Ishikawa (cell line): ENCODE results near the gene TRPM5.

Experiments used
- CEBPB ChIP-seq: IDR thresholded peaks from 2 replicates; pipeline ENCODE4 v1.6.1; 2012
- CREB1 ChIP-seq: IDR thresholded peaks from 2 replicates; pipeline ENCODE4 v1.6.1; 2012; ENCODE audit warnings: low read depth
- EGR1 ChIP-seq: IDR thresholded peaks from 2 replicates; pipeline ENCODE4 v1.6.1; 2012
- EP300 ChIP-seq: IDR thresholded peaks from 2 replicates; pipeline ENCODE4 v1.6.1; 2012; ENCODE audit warnings: borderline replicate concordance
- FOXM1 ChIP-seq: IDR thresholded peaks from 2 replicates; pipeline ENCODE4 v1.6.1; 2012; ENCODE audit warnings: low read depth, borderline replicate concordance
- MAX ChIP-seq: IDR thresholded peaks from 2 replicates; pipeline ENCODE4 v1.6.1; 2012
- NFIC ChIP-seq: IDR thresholded peaks from 2 replicates; pipeline ENCODE4 v1.6.1; 2012
- RAD21 ChIP-seq: IDR thresholded peaks from 2 replicates; pipeline ENCODE4 v1.6.1; 2012; ENCODE audit warnings: low read depth
- REST ChIP-seq: IDR thresholded peaks from 2 replicates; pipeline ENCODE4 v1.6.1; 2012; ENCODE audit warnings: low read depth, mild to moderate bottlenecking
- TAF1 ChIP-seq: IDR thresholded peaks from 2 replicates; pipeline ENCODE4 v1.6.1; 2012; ENCODE audit warnings: low read depth, mild to moderate bottlenecking
- TCF12 ChIP-seq: IDR thresholded peaks from 2 replicates; pipeline ENCODE4 v1.6.1; 2012; ENCODE audit warnings: low read depth
- TEAD4 ChIP-seq: IDR thresholded peaks from 2 replicates; pipeline ENCODE4 v1.6.1; 2012
- USF1 ChIP-seq: IDR thresholded peaks from 2 replicates; pipeline ENCODE4 v1.6.1; 2012
- YY1 ChIP-seq: IDR thresholded peaks from 2 replicates; pipeline ENCODE4 v1.6.1; 2012; ENCODE audit warnings: low read depth
- ZBTB7A ChIP-seq: IDR thresholded peaks from 2 replicates; pipeline ENCODE4 v1.6.1; 2012; ENCODE audit warnings: low read depth

TRPM5 gene

GRCh38 chr11:2451336-2451735, 7.0 kb upstream of the TRPM5 start:
- TF ChIP-seq TAF1, result no peak
- no peak for TF ChIP-seq RAD21
- TF ChIP-seq CEBPB, result no peak
- no peak for TF ChIP-seq EGR1
- no peak for TF ChIP-seq REST
- TF ChIP-seq USF1, result no peak
- no peak for TF ChIP-seq EP300
- TF ChIP-seq FOXM1, result no peak
- TF ChIP-seq CREB1, result no peak
- no peak for TF ChIP-seq NFIC
- TF ChIP-seq TCF12, result no peak
- TF ChIP-seq TEAD4, result no peak
- TF ChIP-seq YY1, result no peak
- no peak for TF ChIP-seq MAX
- no peak for TF ChIP-seq ZBTB7A

GRCh38 chr11:2450321-2451041, 6.2 kb upstream of the TRPM5 start:
- TF ChIP-seq CEBPB, result no peak
- no peak for TF ChIP-seq TAF1
- no peak for TF ChIP-seq TCF12
- no peak for TF ChIP-seq FOXM1
- TF ChIP-seq RAD21, result no peak

- no peak for TF ChIP-seq NFIC
- TF ChIP-seq TAF1, result no peak
- TF ChIP-seq YY1, result no peak
These were observed 5.4 kb upstream of the TRPM5 start for GRCh38 chr11:2449548-2450320.

- TF ChIP-seq CREB1 (no peak), TAF1 (no peak), EGR1 (no peak), MAX (no peak), RAD21 (no peak), NFIC (no peak), FOXM1 (no peak), CEBPB (no peak)
These were observed 4.6 kb upstream of the TRPM5 start for GRCh38 chr11:2448661-2449547.

GRCh38 chr11:2447951-2448650, 3.8 kb upstream of the TRPM5 start:
- TF ChIP-seq CREB1, result no peak

- TF ChIP-seq CREB1, result no peak
- no peak for TF ChIP-seq CEBPB
- no peak for TF ChIP-seq ZBTB7A
- TF ChIP-seq TCF12, result no peak
- TF ChIP-seq TAF1, result no peak
- TF ChIP-seq USF1, result no peak
- TF ChIP-seq EGR1, result no peak
These were observed 3.1 kb upstream of the TRPM5 start for GRCh38 chr11:2447253-2447950.
